B cell (primary cell): Measurements from ENCODE around the gene GNGT1.

Experiments
- EZH2 ChIP-seq: IDR thresholded peaks from 2 replicates; pipeline ENCODE4 v1.6.1; 2012; ENCODE audit warnings: borderline replicate concordance, low read depth, mild to moderate bottlenecking, moderate library complexity, low read length; ENCODE audit not compliant: insufficient read depth, poor library complexity, severe bottlenecking
- TF ChIP-seq, protein P1 (sequence below): fragments of 200-600 bp; IDR thresholded peaks from one replicate; pipeline ENCODE4 v1.8.0; 2022; ENCODE audit warnings: antibody characterized with exemption, mild to moderate bottlenecking

DNA sequence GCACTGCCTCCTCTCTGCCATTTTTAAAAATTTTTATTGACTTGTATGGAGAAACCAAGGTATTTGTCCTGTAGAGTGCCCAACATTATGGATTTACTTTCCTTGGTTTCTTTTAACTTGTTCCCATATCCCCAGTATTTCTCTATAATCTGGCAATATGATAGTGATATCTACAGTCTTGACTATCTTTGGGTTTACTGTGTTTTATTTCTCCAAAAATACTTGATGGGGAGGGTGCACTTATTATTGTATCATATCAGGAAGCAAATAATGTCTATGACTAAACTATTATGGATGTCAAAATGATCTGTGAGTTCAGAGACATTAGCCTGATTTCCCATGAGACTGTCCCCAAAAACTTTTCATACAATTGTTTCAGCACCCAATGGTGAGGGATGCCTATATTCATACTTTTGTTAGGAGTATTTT is 22.4 kb upstream of the GNGT1 start:
- TF ChIP-seq, protein P1, sequence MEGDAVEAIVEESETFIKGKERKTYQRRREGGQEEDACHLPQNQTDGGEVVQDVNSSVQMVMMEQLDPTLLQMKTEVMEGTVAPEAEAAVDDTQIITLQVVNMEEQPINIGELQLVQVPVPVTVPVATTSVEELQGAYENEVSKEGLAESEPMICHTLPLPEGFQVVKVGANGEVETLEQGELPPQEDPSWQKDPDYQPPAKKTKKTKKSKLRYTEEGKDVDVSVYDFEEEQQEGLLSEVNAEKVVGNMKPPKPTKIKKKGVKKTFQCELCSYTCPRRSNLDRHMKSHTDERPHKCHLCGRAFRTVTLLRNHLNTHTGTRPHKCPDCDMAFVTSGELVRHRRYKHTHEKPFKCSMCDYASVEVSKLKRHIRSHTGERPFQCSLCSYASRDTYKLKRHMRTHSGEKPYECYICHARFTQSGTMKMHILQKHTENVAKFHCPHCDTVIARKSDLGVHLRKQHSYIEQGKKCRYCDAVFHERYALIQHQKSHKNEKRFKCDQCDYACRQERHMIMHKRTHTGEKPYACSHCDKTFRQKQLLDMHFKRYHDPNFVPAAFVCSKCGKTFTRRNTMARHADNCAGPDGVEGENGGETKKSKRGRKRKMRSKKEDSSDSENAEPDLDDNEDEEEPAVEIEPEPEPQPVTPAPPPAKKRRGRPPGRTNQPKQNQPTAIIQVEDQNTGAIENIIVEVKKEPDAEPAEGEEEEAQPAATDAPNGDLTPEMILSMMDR: no peak
- no peak for TF ChIP-seq EZH2
